22Rv1 (cell line): Measurements from ENCODE around the gene AREL1.

ENCODE experiments used
- CTCF ChIP-seq: fragments of 450-650 bp; IDR thresholded peaks from 2 replicates; pipeline ENCODE4 v1.5.1; 2017; ENCODE audit warnings: mild to moderate bottlenecking
- ZFX ChIP-seq: fragments of 450-650 bp; IDR thresholded peaks from 2 replicates; pipeline ENCODE4 v1.6.1; 2017; ENCODE audit warnings: antibody characterized with exemption, borderline replicate concordance

DNA sequence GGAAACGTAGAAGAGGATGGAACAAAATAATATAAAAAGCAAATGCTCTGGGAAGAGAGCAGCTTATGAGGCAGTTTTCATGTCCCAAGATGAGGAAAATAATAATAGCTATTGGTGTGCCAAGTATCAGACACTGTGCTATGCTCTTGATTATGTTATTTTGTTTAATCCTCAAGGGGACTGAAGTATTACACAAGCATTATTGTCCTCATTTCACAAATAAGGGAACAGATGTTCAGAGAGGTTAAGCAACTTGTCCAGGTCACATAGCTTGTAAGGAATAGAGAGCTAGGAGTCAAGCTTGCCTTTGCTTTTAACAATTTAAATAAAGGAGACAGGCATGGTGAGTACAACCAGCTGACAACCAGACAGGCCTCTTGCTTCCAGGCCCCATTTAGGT is 73.9 kb downstream of the AREL1 start:
- no peak for TF ChIP-seq CTCF
- TF ChIP-seq ZFX = no peak
